ENCODE data around the gene PPP1R12A.
"Not testable (repeated sequence)": the region's sequence is repeated elsewhere in the genome, so short reads cannot be mapped to it uniquely, and the experiment has no call there.

Gene PPP1R12A

GRCh38 chr12:79844693-79845092, 90.2 kb downstream of the PPP1R12A start:
- H3K4me3 ChIP-seq (ENCODE audit: low read depth, low read length): no peak overlapping the region

- H3K4me3 ChIP-seq (ENCODE audit: low read depth, low read length): no peak overlapping the region
Measured at GRCh38 chr12:79843978-79844377, 90.9 kb downstream of the PPP1R12A start.

- H3K4me3 ChIP-seq (ENCODE audit: low read depth, low read length): no peak overlapping the region
Measured at GRCh38 chr12:79842630-79843029, 92.3 kb downstream of the PPP1R12A start.

- no peak overlapping the region for H3K4me3 ChIP-seq (ENCODE audit: low read depth, low read length)
Measured at GRCh38 chr12:79841878-79842265, 93.0 kb downstream of the PPP1R12A start.

- H3K4me3 ChIP-seq (ENCODE audit: low read depth, low read length): no peak overlapping the region
Measured at GRCh38 chr12:79841248-79841877, 93.5 kb downstream of the PPP1R12A start.

- no peak overlapping the region for H3K4me3 ChIP-seq (ENCODE audit: low read depth, low read length)
Measured at GRCh38 chr12:79838359-79838758, 96.5 kb downstream of the PPP1R12A start.

GRCh38 chr12:79837575-79837974, 97.3 kb downstream of the PPP1R12A start:
- H3K4me3 ChIP-seq (ENCODE audit: low read depth, low read length): no peak overlapping the region

- H3K4me3 ChIP-seq (ENCODE audit: low read depth, low read length): no peak overlapping the region
Measured at GRCh38 chr12:79835377-79835843, 99.5 kb downstream of the PPP1R12A start.

- H3K4me3 ChIP-seq (ENCODE audit: low read depth, low read length): no peak overlapping the region
Measured at GRCh38 chr12:79834712-79835376, 100.1 kb downstream of the PPP1R12A start.

- H3K4me3 ChIP-seq (ENCODE audit: low read depth, low read length): no peak overlapping the region
Measured at GRCh38 chr12:79830440-79830839, 104.5 kb downstream of the PPP1R12A start.

- no peak overlapping the region for H3K4me3 ChIP-seq (ENCODE audit: low read depth, low read length)
Measured at GRCh38 chr12:79828924-79829323, 106.0 kb downstream of the PPP1R12A start.

- H3K4me3 ChIP-seq (ENCODE audit: low read depth, low read length): no peak overlapping the region
Measured at GRCh38 chr12:79827484-79827883, 107.4 kb downstream of the PPP1R12A start.

- H3K4me3 ChIP-seq (ENCODE audit: low read depth, low read length): no peak overlapping the region
Measured at GRCh38 chr12:79826267-79827128, 108.4 kb downstream of the PPP1R12A start.

GRCh38 chr12:79822475-79822874, 112.4 kb downstream of the PPP1R12A start:
- H3K4me3 ChIP-seq (ENCODE audit: low read depth, low read length): no peak overlapping the region

- H3K4me3 ChIP-seq (ENCODE audit: low read depth, low read length): no peak overlapping the region
Measured at GRCh38 chr12:79818856-79819255, 116.0 kb downstream of the PPP1R12A start.

- not testable (repeated sequence) for H3K4me3 ChIP-seq (ENCODE audit: low read depth, low read length)
Measured at GRCh38 chr12:79784366-79785065, 150.4 kb downstream of the PPP1R12A start.

- H3K4me3 ChIP-seq (ENCODE audit: low read depth, low read length): no peak overlapping the region
Measured at GRCh38 chr12:79782172-79782900, 152.6 kb downstream of the PPP1R12A start.

- no peak overlapping the region for H3K4me3 ChIP-seq (ENCODE audit: low read depth, low read length)
Measured at GRCh38 chr12:79778802-79779448, 156.0 kb downstream of the PPP1R12A start.

GRCh38 chr12:79776111-79776510, 158.8 kb downstream of the PPP1R12A start:
- H3K4me3 ChIP-seq (ENCODE audit: low read depth, low read length): no peak overlapping the region
